Measurements from ENCODE around the gene ZNF462. TPM values are rescaled to one million over a fixed set of nuclear protein-coding genes. Genes with fewer than 3 reads are reported as not detected.

The ZNF462 gene
- total RNA-seq, 2 donors from 2014 or later, result 0.67 to 2.6 TPM

DNA sequence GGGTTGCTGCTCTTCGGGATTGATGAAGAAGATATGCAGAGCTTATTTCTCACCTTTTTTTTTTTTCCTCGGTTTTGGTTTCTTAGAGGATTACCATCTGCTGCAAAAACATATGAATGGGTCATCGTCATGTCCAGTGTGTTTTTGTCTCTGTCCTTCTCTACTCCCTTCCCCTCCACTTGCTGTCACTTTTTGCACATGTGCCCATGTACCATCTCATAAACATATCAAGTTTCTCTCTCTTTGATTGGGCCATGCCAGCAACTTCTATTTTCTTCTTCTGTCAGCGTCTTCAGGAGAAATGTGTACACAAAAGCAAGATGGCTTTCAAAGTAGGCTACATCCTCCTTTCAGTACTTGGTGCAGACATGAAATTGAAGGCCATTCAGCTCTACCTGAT lies 57.1 kb downstream of the ZNF462 start:
- H3K36me3 Mint-ChIP-seq (ENCODE audit: low read depth), result no peaks in the 10 kb centered on the region
- H3K27me3 Mint-ChIP-seq, result peaks cover 3% of the 10 kb centered on the region
- no peak overlapping the region for H3K4me3 Mint-ChIP-seq

GRCh38 chr9:106920701-106921283 lies 57.8 kb downstream of the ZNF462 start:
- Mint-ChIP-seq H3K36me3 (ENCODE audit: low read depth) (no peaks in the 10 kb centered on the region), H3K27ac (no peak overlapping the region), H3K4me1 (no peaks in the 10 kb centered on the region), H3K4me3 (no peak overlapping the region), H3K27me3 (peaks cover 3% of the 10 kb centered on the region), H3K9me3 (peaks cover 6% of the 10 kb centered on the region)
- ATAC-seq (replicated peaks), result no peak

More for the DNA sequence above, 57.1 kb downstream of the ZNF462 start:
- Mint-ChIP-seq H3K9me3 (peaks cover 3% of the 10 kb centered on the region), H3K27ac (no peak overlapping the region), H3K4me1 (no peaks in the 10 kb centered on the region)
- ATAC-seq (replicated peaks), result no peak

DNA sequence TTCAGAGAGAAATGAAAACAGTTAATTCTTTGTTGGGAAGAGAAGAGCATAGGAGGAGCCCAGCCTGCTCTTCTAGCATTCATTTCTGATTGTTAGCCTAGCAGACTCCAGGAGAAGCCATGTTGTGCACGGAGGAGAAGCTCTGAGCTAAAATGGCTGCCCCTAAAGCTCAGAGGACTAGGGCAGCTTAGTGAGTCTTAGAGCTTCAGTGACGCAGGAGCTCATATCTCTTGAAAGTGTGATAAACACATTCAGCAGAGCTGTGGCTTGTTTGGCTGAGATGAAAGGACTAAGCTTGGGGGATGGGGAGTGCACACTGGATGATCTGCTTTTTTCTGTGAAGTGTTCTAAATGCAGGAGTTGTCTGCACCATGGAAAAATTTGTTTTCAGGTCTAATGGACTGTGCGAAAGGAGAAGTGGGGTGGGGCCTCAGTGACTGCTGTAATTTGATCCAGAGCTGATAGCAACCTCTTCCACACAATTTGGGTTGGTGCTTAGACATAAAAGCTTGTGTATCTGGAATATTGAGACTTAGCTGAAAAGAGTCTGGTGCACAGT lies 58.5 kb downstream of the ZNF462 start:
- Mint-ChIP-seq H3K9me3 (peaks cover 8% of the 10 kb centered on the region), H3K27ac (no peak overlapping the region), H3K27me3 (peaks cover 3% of the 10 kb centered on the region), H3K36me3 (ENCODE audit: low read depth) (no peaks in the 10 kb centered on the region), H3K4me1 (no peaks in the 10 kb centered on the region), H3K4me3 (no peak overlapping the region)
- peak; percentile 29 for ATAC-seq (replicated peaks)

DNA sequence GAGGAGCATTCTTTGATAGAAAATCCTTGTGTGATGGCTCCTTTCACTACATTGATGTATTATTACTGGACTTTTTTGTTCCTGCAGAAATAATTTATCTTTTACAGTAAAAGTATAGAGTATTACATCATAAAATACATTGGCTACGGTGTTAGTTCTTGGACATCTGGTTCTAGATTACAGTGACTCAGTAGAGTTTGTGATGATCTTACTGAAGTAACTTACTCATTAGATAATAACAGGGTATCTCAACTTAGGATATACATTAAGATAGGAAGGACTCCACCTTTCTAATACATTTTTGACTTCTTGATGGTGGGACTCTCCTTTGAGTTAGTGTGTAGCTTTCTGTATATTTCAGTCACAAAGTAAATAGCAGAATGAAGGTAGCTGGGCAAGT lies 59.1 kb downstream of the ZNF462 start:
- H3K4me3 Mint-ChIP-seq, result no peak overlapping the region
- no peak for ATAC-seq (replicated peaks)
- H3K36me3 Mint-ChIP-seq (ENCODE audit: low read depth), result no peaks in the 10 kb centered on the region
- H3K27ac Mint-ChIP-seq, result no peak overlapping the region
- no peaks in the 10 kb centered on the region for H3K4me1 Mint-ChIP-seq
- peaks cover 3% of the 10 kb centered on the region for H3K27me3 Mint-ChIP-seq
- peaks cover 5% of the 10 kb centered on the region for H3K9me3 Mint-ChIP-seq

DNA sequence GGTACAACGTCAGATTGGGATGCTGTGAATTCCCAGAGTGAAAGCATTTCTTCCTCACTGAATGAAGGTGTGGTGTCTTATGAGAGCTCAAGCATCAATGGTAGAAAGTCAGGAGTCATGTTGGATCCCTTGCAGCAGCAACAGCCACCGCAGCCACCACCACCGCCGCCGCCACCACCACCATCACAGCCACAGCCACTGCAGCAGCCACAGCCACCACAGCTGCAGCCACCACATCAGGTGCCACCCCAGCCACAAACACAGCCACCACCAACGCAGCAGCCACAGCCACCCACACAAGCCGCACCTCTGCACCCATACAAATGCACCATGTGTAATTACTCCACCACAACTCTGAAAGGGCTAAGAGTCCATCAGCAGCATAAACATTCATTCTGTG lies 62.4 kb downstream of the ZNF462 start:
- Mint-ChIP-seq H3K4me3 (no peak overlapping the region), H3K9me3 (peaks cover 10% of the 10 kb centered on the region), H3K36me3 (ENCODE audit: low read depth) (no peaks in the 10 kb centered on the region), H3K4me1 (no peaks in the 10 kb centered on the region), H3K27ac (no peak overlapping the region), H3K27me3 (no peaks in the 10 kb centered on the region)
- ATAC-seq (replicated peaks), result no peak

GRCh38 chr9:106927916-106928315 lies 65.0 kb downstream of the ZNF462 start:
- Mint-ChIP-seq H3K4me3 (no peak overlapping the region), H3K4me1 (no peaks in the 10 kb centered on the region), H3K27ac (no peak overlapping the region), H3K27me3 (no peaks in the 10 kb centered on the region), H3K9me3 (peaks cover 22% of the 10 kb centered on the region), H3K36me3 (ENCODE audit: low read depth) (no peaks in the 10 kb centered on the region)
- ATAC-seq (replicated peaks), result no peak

- Mint-ChIP-seq H3K4me3 (no peak overlapping the region), H3K27ac (no peak overlapping the region), H3K36me3 (ENCODE audit: low read depth) (no peaks in the 10 kb centered on the region), H3K9me3 (peaks cover 22% of the 10 kb centered on the region), H3K27me3 (no peaks in the 10 kb centered on the region), H3K4me1 (no peaks in the 10 kb centered on the region)
- ATAC-seq (replicated peaks), result no peak
Observed at GRCh38 chr9:106928350-106928749, 65.4 kb downstream of the ZNF462 start.

DNA sequence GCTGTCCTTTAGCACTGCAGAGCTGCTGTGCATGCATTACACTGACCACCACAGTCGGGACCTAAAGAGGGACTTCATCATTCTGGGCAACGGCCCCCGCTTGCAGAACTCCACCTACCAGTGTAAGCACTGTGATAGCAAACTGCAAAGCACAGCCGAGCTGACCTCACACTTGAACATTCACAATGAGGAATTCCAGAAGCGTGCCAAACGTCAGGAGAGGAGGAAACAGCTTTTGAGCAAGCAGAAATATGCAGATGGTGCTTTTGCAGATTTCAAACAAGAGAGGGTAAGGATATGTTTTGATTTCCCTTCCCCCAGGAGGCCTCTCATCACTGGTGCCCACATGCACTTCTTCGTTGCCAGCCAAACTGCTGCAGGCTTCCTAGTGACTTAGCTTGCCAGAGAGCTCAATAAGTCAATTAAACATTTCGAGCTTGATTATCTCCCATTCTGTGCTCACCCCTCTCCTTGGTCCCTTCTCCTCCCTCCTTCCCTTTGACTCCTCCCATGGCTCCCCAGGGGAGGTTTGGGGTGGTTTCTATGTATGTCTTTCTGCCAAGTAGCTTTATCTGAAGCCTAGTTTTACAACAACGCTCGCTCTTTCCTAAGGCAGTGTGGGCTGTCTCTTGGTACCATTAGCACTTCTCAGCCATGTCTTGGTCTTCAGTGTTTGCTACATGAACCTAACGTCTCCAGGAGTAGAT lies 66.7 kb downstream of the ZNF462 start:
- ATAC-seq (replicated peaks), result no peak
- Mint-ChIP-seq H3K27ac (no peak overlapping the region), H3K36me3 (ENCODE audit: low read depth) (no peaks in the 10 kb centered on the region), H3K4me3 (no peak overlapping the region), H3K4me1 (no peaks in the 10 kb centered on the region), H3K27me3 (no peaks in the 10 kb centered on the region), H3K9me3 (peaks cover 22% of the 10 kb centered on the region)

- ATAC-seq (replicated peaks), result no peak
- Mint-ChIP-seq H3K36me3 (ENCODE audit: low read depth) (no peaks in the 10 kb centered on the region), H3K9me3 (peaks cover 22% of the 10 kb centered on the region)
Observed at GRCh38 chr9:106930477-106930876, 67.5 kb downstream of the ZNF462 start.

DNA sequence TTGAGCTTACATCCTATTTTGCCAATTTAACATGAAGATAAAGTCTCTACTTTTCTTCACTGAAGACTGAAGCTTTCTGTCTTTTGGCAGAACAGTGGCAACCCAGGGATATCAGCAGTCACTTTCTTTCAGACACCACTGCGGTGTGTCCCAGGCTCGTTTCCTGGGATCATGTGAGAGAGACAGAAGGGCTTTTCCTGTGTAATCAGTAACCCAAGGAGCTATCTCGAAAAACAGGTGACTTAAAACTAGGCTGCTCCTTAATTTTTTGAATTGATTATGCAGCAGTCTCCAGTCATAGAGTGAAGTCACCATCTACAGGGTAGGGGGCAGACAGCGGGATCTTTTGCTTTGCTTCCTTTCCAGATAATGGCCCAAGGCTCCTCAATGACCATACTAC lies 68.5 kb downstream of the ZNF462 start:
- H3K36me3 Mint-ChIP-seq (ENCODE audit: low read depth), result no peaks in the 10 kb centered on the region
- peaks cover 17% of the 10 kb centered on the region for H3K9me3 Mint-ChIP-seq
- no peak overlapping the region for H3K27ac Mint-ChIP-seq
- no peaks in the 10 kb centered on the region for H3K27me3 Mint-ChIP-seq
- H3K4me1 Mint-ChIP-seq, result no peaks in the 10 kb centered on the region
- no peak overlapping the region for H3K4me3 Mint-ChIP-seq
- ATAC-seq (replicated peaks), result no peak

More at GRCh38 chr9:106930477-106930876, 67.5 kb downstream of the ZNF462 start:
- Mint-ChIP-seq H3K4me1 (no peaks in the 10 kb centered on the region), H3K27ac (no peak overlapping the region), H3K27me3 (no peaks in the 10 kb centered on the region), H3K4me3 (no peak overlapping the region)

GRCh38 chr9:106932178-106932577 lies 69.2 kb downstream of the ZNF462 start:
- H3K36me3 Mint-ChIP-seq (ENCODE audit: low read depth), result no peaks in the 10 kb centered on the region
- H3K9me3 Mint-ChIP-seq, result peaks cover 17% of the 10 kb centered on the region
- no peaks in the 10 kb centered on the region for H3K4me1 Mint-ChIP-seq
- no peaks in the 10 kb centered on the region for H3K27me3 Mint-ChIP-seq
- ATAC-seq (replicated peaks), result no peak
- H3K4me3 Mint-ChIP-seq, result no peak overlapping the region
- no peak overlapping the region for H3K27ac Mint-ChIP-seq

- Mint-ChIP-seq H3K4me3 (no peak overlapping the region), H3K27me3 (no peaks in the 10 kb centered on the region), H3K27ac (no peak overlapping the region), H3K36me3 (ENCODE audit: low read depth) (no peaks in the 10 kb centered on the region), H3K4me1 (no peaks in the 10 kb centered on the region), H3K9me3 (peaks cover 17% of the 10 kb centered on the region)
- ATAC-seq (replicated peaks), result no peak
Observed at GRCh38 chr9:106932675-106933074, 69.7 kb downstream of the ZNF462 start.

- ATAC-seq (replicated peaks), result no peak
- no peaks in the 10 kb centered on the region for H3K27me3 Mint-ChIP-seq
- H3K9me3 Mint-ChIP-seq, result peaks cover 17% of the 10 kb centered on the region
Observed at GRCh38 chr9:106933470-106933869, 70.5 kb downstream of the ZNF462 start.

GRCh38 chr9:106934442-106935238 lies 71.7 kb downstream of the ZNF462 start:
- Mint-ChIP-seq H3K9me3 (peaks cover 25% of the 10 kb centered on the region), H3K4me3 (no peak overlapping the region), H3K4me1 (no peaks in the 10 kb centered on the region), H3K27ac (no peak overlapping the region), H3K27me3 (no peaks in the 10 kb centered on the region), H3K36me3 (ENCODE audit: low read depth) (no peaks in the 10 kb centered on the region)
- no peak for ATAC-seq (replicated peaks)

More at GRCh38 chr9:106933470-106933869, 70.5 kb downstream of the ZNF462 start:
- H3K4me1 Mint-ChIP-seq, result no peaks in the 10 kb centered on the region
- no peak overlapping the region for H3K4me3 Mint-ChIP-seq
- no peaks in the 10 kb centered on the region for H3K36me3 Mint-ChIP-seq (ENCODE audit: low read depth)
- no peak overlapping the region for H3K27ac Mint-ChIP-seq

Data from activated T-helper 17 cell treated with anti-CD3 and anti-CD28 coated beads, Interleukin-2, amount 50 U/mL, for 72 hours (primary cell).